Lung (tissue), 12 donors: Measurements from ENCODE around the gene NBEA. TPM values are rescaled to one million over a fixed set of nuclear protein-coding genes. Genes with fewer than 3 reads are reported as not detected.
A peak's percentile ranks its signal among the peaks of the same experiment; 100 is the strongest.

ENCODE experiments used
- ATAC-seq: fragments of 200-7000 bp; cut with Tn5 transposase; one replicate; pipeline ENCODE4 v1.9.1; 2020; ENCODE audit warnings: moderate number of reproducible peaks; ENCODE audit not compliant: insufficient read depth, low FRiP score
- DNase-seq, 3 donors: peaks; one replicate each; pipeline ENCODE4 v3.0.0-alpha.2; 2013 to 2017
- H3K27ac ChIP-seq, 2 donors: one replicate each; pipeline ENCODE4 v1.5.1; 2013; ENCODE audit warnings: mild to moderate bottlenecking in 2 of 2, moderate library complexity in 2 of 2, control low read depth in 1 of 2, inconsistent platforms in 1 of 2, low read depth in 1 of 2, low read length in 1 of 2
- H3K27me3 ChIP-seq, 3 donors: one replicate each; pipeline ENCODE4 v1.5.1; 2013; ENCODE audit warnings: low read length in 2 of 3; ENCODE audit not compliant: control insufficient read depth in 3 of 3, insufficient read depth in 3 of 3
- H3K36me3 ChIP-seq, 4 donors: one replicate each; pipeline ENCODE4 v1.5.1; 2013; ENCODE audit warnings: low read length in 4 of 4, mild to moderate bottlenecking in 1 of 4, moderate library complexity in 1 of 4; ENCODE audit not compliant: control insufficient read depth in 4 of 4, insufficient read depth in 4 of 4
- H3K4me1 ChIP-seq, 5 donors: one replicate each; pipeline ENCODE4 v1.5.1; 2013; ENCODE audit warnings: low read length in 5 of 5, mild to moderate bottlenecking in 2 of 5, moderate library complexity in 1 of 5; ENCODE audit not compliant: control insufficient read depth in 5 of 5, insufficient read depth in 5 of 5
- H3K4me3 ChIP-seq: one replicate; pipeline ENCODE4 v1.5.1; 2013; ENCODE audit warnings: mild to moderate bottlenecking, control low read depth, moderate library complexity
- H3K9ac ChIP-seq, 2 donors: one replicate each; pipeline ENCODE4 v1.5.1; 2013; ENCODE audit warnings: low read length in 2 of 2, control low read depth in 1 of 2; ENCODE audit not compliant: insufficient read depth in 1 of 2
- H3K9me3 ChIP-seq, 4 donors: one replicate each; pipeline ENCODE4 v1.5.1; 2013; ENCODE audit warnings: low read length in 3 of 4, mild to moderate bottlenecking in 1 of 4, moderate library complexity in 1 of 4; ENCODE audit not compliant: control insufficient read depth in 4 of 4, insufficient read depth in 3 of 4
- CTCF ChIP-seq: IDR thresholded peaks from 2 replicates; pipeline ENCODE4 v1.5.1; 2012; ENCODE audit warnings: mild to moderate bottlenecking; ENCODE audit errors: control extremely low read depth, extremely low read depth
- WGBS, 2 donors: extraction: QIAGEN DNeasy Blood & Tissue Kit; methylation state at CpG; one replicate each; pipeline ENCODE4 v1.1.7; 2013; 5-methylcytosine and 5-hydroxymethylcytosine counted together
- polyA plus RNA-seq, 2 donors: library from polyadenylated mRNA; stranded (reverse); fragments of 200-250 nt; gene quantifications; one replicate each; pipeline ENCODE4 v1.2.1, GENCODE V29; 2013
- total RNA-seq, 2 donors: library from RNA; depleted of rRNA in 1 of 2; stranded (reverse); fragments of >200 nt in 1 of 2; gene quantifications; one replicate each; pipeline ENCODE4 v1.2.1, GENCODE V29; 2014 to 2021
- donor health status: control.
- donor health status: control.
- donor health status: Bipolar disorder and iron deficiency.
- donor health status: healthy.
- donor health status: DM: yes; HTN: yes; CAD: no.

NBEA gene
- total and polyA plus RNA-seq, 4 donors, result 1.6 to 26.5 (median 5.3) TPM

DNA sequence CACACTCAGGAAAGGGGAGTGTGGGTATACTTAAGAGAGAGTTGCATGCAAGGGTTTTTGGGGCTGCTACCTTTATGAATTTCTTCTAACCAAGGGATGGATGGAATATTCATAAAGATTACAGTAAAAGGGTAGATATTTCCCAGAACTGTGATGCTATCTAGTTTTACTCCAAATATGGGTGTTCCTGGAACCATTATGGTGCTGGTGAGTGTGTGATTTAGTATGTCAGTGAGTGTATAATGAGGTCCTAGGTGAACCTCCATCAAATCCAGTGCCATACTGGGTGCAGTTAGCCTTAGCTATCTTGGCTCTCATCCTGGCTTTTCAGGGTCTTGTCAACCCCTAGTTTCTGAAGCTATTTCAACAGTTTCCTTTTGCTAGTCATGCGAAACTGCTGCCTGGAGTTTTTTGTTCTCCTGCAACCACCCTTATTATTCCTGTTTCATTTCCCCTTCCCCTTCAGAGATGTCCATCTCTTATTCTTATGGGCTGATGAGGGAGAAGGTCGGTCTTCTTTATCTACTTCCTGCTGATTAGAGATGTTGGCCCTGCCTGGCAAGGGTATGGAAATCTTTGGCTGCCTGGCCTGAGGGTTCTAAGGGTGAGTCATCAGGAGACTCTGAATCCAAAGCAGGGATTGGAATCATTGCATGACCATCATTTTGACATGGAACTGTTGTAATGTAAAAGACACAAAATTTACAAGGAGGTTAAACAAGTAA lies 202.3 kb downstream of the NBEA start:
- no peak for ATAC-seq

DNA sequence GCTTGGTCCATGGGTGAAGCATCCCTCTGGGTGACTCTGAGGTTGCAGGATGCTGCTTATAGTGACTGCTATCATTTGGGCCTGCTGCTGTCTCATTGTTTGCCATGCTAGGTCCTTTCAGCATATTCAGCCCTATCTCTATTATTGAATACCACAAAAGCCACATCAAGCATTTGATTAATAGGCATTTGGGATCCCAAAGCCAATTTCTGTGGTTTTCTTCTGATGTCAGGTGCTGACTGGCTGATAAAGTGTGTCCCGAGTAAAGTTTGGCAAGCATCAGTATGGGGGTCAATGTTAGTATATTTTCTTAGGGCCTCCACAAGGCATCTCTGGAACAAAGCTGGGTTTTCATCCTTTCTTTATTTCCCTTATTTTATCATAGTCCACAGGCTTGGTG lies 204.6 kb downstream of the NBEA start:
- no peaks in the 10 kb centered on the region for H3K27me3 ChIP-seq
- H3K9ac ChIP-seq, result no peak overlapping the region
- ATAC-seq (no peak), DNase-seq (no peak)
- H3K4me3 ChIP-seq, result no peak overlapping the region
- no peaks in the 10 kb centered on the region for H3K36me3 ChIP-seq
- TF ChIP-seq CTCF, result no peak
- no peaks in the 10 kb centered on the region for H3K4me1 ChIP-seq
- WGBS, 2 donors, result 79 to 82% methylated on average over 1 of the region's 1 CpG
- H3K9me3 ChIP-seq, result no peaks in the 10 kb centered on the region
- no peak overlapping the region for H3K27ac ChIP-seq

More for the DNA sequence above, 202.3 kb downstream of the NBEA start:
- no peak for DNase-seq
- no peaks in the 10 kb centered on the region for H3K9me3 ChIP-seq
- H3K27me3 ChIP-seq, result no peaks in the 10 kb centered on the region
- TF ChIP-seq CTCF, result no peak
- H3K36me3 ChIP-seq, result peaks cover 0 to 2% (median 0%) of the 10 kb centered on the region in 4 donors
- H3K4me1 ChIP-seq, result peaks cover 0 to 3% (median 0%) of the 10 kb centered on the region in 5 donors
- no peak overlapping the region for H3K27ac ChIP-seq
- no peak overlapping the region for H3K4me3 ChIP-seq
- H3K9ac ChIP-seq, result no peak overlapping the region
- 50 to 52% methylated on average over 2 of the region's 2 CpGs for WGBS, 2 donors

- DNase-seq (peak; percentile 47 to 82 (median 77)), ATAC-seq (no peak)
- Histone ChIP-seq H3K4me1 (peaks cover 0 to 7% (median 0%) of the 10 kb centered on the region in 5 donors), H3K27ac (no peak overlapping the region), H3K4me3 (no peak overlapping the region), H3K9ac (no peak overlapping the region), H3K9me3 (no peaks in the 10 kb centered on the region), H3K27me3 (no peaks in the 10 kb centered on the region), H3K36me3 (peaks cover 0 to 3% (median 0%) of the 10 kb centered on the region in 4 donors)
- TF ChIP-seq CTCF, result peak; percentile 38
- WGBS, 2 donors, result 45 to 58% methylated on average over 3 of the region's 3 CpGs
Measured at GRCh38 chr13:35157143-35157755, 215.2 kb downstream of the NBEA start.
